Measurements from ENCODE around the gene PTK6.

PTK6 gene

DNA sequence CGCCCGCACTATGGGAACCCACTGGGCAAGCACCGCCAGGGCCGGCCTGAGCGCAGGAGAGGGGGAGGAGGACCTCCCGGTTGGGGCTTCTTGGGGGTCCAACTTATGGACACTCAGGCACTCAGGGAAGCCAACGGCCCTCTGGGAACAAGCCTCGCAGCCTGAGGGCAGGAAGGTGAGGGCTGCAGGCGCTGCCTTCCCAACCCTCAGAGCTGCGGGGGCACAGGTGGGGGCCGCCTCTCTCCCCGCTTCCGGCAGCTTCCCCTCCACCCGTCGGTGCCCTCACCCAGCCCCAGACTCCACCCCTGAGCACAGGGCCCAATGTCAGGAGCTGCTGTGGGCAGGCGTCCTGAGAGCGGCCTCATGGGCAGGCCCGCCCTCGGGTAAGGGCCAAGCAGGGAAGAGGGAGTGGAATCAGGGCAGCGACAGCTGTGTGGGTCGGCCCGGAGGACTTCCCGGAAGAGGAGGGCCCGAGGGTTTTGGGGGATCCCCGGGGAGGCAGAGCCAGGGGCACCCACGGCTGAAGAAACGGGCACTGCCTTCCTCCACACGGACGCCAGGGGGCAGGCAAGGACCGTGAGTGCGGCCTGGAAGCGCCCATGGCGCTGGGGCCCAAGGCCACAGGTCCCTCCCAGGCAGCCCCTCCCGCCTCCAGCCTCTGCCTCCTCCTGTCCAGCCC is 488 bp upstream of the PTK6 start:
- Histone ChIP-seq H3K79me2 (ENCODE audit: control insufficient read depth, low read length) (no peaks in the 10 kb centered on the region), H4K20me1 (ENCODE audit: control insufficient read depth, insufficient read depth, low read depth, low read length) (no peaks in the 10 kb centered on the region), H3K9me2 (replicated peaks; ENCODE audit: control insufficient read depth, low read length) (no peaks in the 10 kb centered on the region), H3K4me1 (ENCODE audit: control insufficient read depth, low read length) (peaks cover 25% of the 10 kb centered on the region), H3K4me2 (ENCODE audit: low read length) (peak overlapping the region; percentile 95), H3F3A (ENCODE audit: control insufficient read depth, insufficient read depth) (no peaks in the 10 kb centered on the region), H3K9me3 (ENCODE audit: control insufficient read depth, insufficient read depth, low read length) (no peaks in the 10 kb centered on the region), H3K27me3 (ENCODE audit: control insufficient read depth, low read length) (no peaks in the 10 kb centered on the region), H3K27ac (ENCODE audit: low read depth, low read length) (peak overlapping the region; percentile 36), H3K4me3 (ENCODE audit: low read length) (peak overlapping the region; percentile 73), H3K36me3 (ENCODE audit: control insufficient read depth, low read length) (no peaks in the 10 kb centered on the region)
- no peak for TF ChIP-seq EZH2phosphoT487 (IDR thresholded peaks at IDR 0.05; ENCODE audit: borderline replicate concordance, low read length)
- TF ChIP-seq, protein P1, sequence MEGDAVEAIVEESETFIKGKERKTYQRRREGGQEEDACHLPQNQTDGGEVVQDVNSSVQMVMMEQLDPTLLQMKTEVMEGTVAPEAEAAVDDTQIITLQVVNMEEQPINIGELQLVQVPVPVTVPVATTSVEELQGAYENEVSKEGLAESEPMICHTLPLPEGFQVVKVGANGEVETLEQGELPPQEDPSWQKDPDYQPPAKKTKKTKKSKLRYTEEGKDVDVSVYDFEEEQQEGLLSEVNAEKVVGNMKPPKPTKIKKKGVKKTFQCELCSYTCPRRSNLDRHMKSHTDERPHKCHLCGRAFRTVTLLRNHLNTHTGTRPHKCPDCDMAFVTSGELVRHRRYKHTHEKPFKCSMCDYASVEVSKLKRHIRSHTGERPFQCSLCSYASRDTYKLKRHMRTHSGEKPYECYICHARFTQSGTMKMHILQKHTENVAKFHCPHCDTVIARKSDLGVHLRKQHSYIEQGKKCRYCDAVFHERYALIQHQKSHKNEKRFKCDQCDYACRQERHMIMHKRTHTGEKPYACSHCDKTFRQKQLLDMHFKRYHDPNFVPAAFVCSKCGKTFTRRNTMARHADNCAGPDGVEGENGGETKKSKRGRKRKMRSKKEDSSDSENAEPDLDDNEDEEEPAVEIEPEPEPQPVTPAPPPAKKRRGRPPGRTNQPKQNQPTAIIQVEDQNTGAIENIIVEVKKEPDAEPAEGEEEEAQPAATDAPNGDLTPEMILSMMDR (IDR thresholded peaks at IDR 0.05; ENCODE audit: low read depth, low read length, poor library complexity, severe bottlenecking) = peak; percentile 94

DNA sequence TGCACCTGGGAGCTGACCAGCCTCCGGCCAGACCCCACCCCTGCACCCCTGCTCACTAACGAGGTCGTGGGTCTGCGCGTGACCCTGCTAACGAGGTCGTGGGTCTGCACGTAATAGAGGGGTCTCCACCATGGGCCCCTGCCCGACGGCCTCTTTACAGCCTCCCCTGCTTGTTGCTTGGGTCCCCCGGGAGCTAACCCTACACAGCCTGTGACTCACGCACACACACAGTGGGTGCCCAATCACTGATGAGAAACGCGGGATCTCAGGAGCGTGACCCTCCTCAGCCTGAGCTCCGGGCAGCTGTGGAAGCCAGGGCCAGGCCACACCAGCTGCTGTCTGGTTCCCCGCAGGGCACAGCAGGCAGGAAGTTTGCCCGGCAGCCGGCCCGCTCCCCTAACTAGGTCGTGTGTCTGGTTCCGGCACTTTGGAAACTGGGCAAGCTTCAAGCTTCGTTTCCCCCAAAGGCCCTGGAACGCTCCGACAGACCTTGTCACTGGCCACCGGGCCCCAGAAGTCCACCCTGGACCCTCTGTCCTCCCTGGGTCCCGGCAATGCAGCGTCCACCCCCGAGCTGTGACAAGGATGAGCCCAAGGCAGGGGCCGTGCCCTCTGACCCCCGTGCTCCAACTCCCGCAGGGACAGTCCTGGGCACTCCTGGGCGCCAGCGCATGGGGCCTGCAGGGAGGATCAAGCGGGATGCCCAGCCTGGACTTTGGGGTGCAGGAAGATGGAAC is 767 bp downstream of the PTK6 start:
- Histone ChIP-seq H4K20me1 (ENCODE audit: control insufficient read depth, insufficient read depth, low read depth, low read length) (no peaks in the 10 kb centered on the region), H3K36me3 (ENCODE audit: control insufficient read depth, low read length) (no peaks in the 10 kb centered on the region), H3K4me1 (ENCODE audit: control insufficient read depth, low read length) (peaks cover 25% of the 10 kb centered on the region), H3K79me2 (ENCODE audit: control insufficient read depth, low read length) (no peaks in the 10 kb centered on the region), H3K9me3 (ENCODE audit: control insufficient read depth, insufficient read depth, low read length) (no peaks in the 10 kb centered on the region), H3K4me2 (ENCODE audit: low read length) (peak overlapping the region; percentile 95), H3K4me3 (ENCODE audit: low read length) (no peak overlapping the region), H3K27me3 (ENCODE audit: control insufficient read depth, low read length) (no peaks in the 10 kb centered on the region), H3F3A (ENCODE audit: control insufficient read depth, insufficient read depth) (no peaks in the 10 kb centered on the region), H3K27ac (ENCODE audit: low read depth, low read length) (no peak overlapping the region), H3K9me2 (replicated peaks; ENCODE audit: control insufficient read depth, low read length) (no peaks in the 10 kb centered on the region)
- TF ChIP-seq EZH2phosphoT487 (IDR thresholded peaks at IDR 0.05; ENCODE audit: borderline replicate concordance, low read length) = no peak
- TF ChIP-seq, protein P1 (IDR thresholded peaks at IDR 0.05; ENCODE audit: low read depth, low read length, poor library complexity, severe bottlenecking) = no peak

- H3K9me3 ChIP-seq (ENCODE audit: control insufficient read depth, insufficient read depth, low read length) = no peaks in the 10 kb centered on the region
- no peak overlapping the region for H3K4me3 ChIP-seq (ENCODE audit: low read length)
- H3K4me2 ChIP-seq (ENCODE audit: low read length) = no peak overlapping the region
- H3K4me1 ChIP-seq (ENCODE audit: control insufficient read depth, low read length) = peaks cover 25% of the 10 kb centered on the region
- H4K20me1 ChIP-seq (ENCODE audit: control insufficient read depth, insufficient read depth, low read depth, low read length) = no peaks in the 10 kb centered on the region
- no peaks in the 10 kb centered on the region for H3K27me3 ChIP-seq (ENCODE audit: control insufficient read depth, low read length)
- no peak overlapping the region for H3K27ac ChIP-seq (ENCODE audit: low read depth, low read length)
- H3K9me2 ChIP-seq (replicated peaks; ENCODE audit: control insufficient read depth, low read length) = no peaks in the 10 kb centered on the region
- H3F3A ChIP-seq (ENCODE audit: control insufficient read depth, insufficient read depth) = no peaks in the 10 kb centered on the region
- H3K36me3 ChIP-seq (ENCODE audit: control insufficient read depth, low read length) = no peaks in the 10 kb centered on the region
- TF ChIP-seq, protein P1 (IDR thresholded peaks at IDR 0.05; ENCODE audit: low read depth, low read length, poor library complexity, severe bottlenecking) = no peak
- TF ChIP-seq EZH2phosphoT487 (IDR thresholded peaks at IDR 0.05; ENCODE audit: borderline replicate concordance, low read length) = no peak
- H3K79me2 ChIP-seq (ENCODE audit: control insufficient read depth, low read length) = no peaks in the 10 kb centered on the region
These were observed 2.1 kb downstream of the PTK6 start for GRCh38 chr20:63534831-63535651.
